COLO829 (cell line): ENCODE measurements around the gene LEKR1.
A peak's percentile ranks its signal among the peaks of the same experiment; 100 is the strongest.

ENCODE experiments used
- DNase-seq: peaks from one replicate; pipeline ENCODE4 v3.0.0; 2012; ENCODE audit warnings: low spot score

The LEKR1 gene

GRCh38 chr3:157082305-157082982 lies 256.3 kb downstream of the LEKR1 start:
- DNase-seq, result no peak

- DNase-seq, result no peak
These were observed 257.7 kb downstream of the LEKR1 start for GRCh38 chr3:157083824-157084223.

- no peak for DNase-seq
These were observed 260.1 kb downstream of the LEKR1 start for GRCh38 chr3:157086060-157086750.

- DNase-seq, result no peak
These were observed 260.6 kb downstream of the LEKR1 start for GRCh38 chr3:157086775-157087174.

GRCh38 chr3:157087373-157087772 lies 261.2 kb downstream of the LEKR1 start:
- DNase-seq, result no peak

- no peak for DNase-seq
These were observed 261.8 kb downstream of the LEKR1 start for GRCh38 chr3:157087780-157088600.

GRCh38 chr3:157088601-157089454 lies 262.7 kb downstream of the LEKR1 start:
- peak; percentile 100 for DNase-seq

GRCh38 chr3:157089455-157090221 lies 263.5 kb downstream of the LEKR1 start:
- no peak for DNase-seq

- DNase-seq, result no peak
These were observed 265.1 kb downstream of the LEKR1 start for GRCh38 chr3:157091083-157091833.

GRCh38 chr3:157092230-157092629 lies 266.1 kb downstream of the LEKR1 start:
- DNase-seq, result no peak

- DNase-seq, result no peak
These were observed 266.9 kb downstream of the LEKR1 start for GRCh38 chr3:157093096-157093495.

GRCh38 chr3:157094301-157094700 lies 268.1 kb downstream of the LEKR1 start:
- DNase-seq, result no peak

- DNase-seq, result no peak
These were observed 268.8 kb downstream of the LEKR1 start for GRCh38 chr3:157094751-157095480.
